ENCODE measurements around the gene PAQR6. TPM values are rescaled to one million over a fixed set of nuclear protein-coding genes. Genes with fewer than 3 reads are reported as not detected.

PAQR6 gene
- 6.5 and 7.0 TPM in 2 replicates for total RNA-seq (2014; rRNA removed; shearing (Covaris generic))

DNA sequence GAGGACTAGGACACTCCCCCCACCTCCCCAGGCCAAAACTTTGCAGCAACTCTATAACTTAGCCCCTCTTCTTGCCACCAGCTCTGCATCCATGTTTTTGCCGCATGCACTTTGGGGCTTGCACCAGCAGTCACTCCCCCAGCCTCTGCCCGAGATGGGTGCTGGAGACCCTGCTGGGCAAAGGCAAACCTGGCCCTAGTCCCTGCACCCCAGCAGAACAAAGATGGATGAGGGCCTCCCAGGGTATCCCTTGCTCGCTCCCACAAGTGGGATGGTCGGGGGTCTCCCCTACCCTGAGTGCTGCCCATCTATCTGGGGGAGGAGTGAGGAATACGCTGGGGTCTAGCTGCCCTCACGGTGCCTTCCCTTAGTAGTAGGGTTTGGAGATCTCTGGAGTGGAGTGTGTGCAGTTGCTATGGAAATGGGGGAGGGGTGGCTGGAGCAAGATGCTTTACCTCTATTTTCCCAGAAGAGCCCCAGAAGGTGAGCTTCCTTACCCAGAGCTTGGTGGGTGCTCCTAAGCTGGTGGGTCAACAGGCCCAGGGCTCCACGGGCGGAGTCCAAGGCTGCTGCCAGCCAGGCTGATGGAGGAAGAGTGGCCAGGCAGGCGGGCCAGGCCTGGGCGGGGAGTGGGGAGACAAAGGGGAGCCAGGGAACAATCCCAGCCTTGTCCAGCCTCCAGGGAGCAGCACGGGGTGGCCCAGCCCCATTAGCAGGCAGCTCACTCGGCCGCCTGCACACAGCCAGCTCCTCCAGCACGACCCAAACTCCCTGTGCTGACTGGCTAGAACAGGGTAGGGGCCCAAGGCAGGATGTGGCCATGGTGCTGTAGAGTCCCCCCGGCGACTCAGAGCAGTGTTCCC, at the start of gene PAQR6:
PAQR6 (minus strand) TSS at position 597 of the 863 bp plus-strand sequence. CDS start 1,325 bp downstream, outside the sequence.
- peak; percentile 88 for DNase-seq (ENCODE audit: low spot score)

DNA sequence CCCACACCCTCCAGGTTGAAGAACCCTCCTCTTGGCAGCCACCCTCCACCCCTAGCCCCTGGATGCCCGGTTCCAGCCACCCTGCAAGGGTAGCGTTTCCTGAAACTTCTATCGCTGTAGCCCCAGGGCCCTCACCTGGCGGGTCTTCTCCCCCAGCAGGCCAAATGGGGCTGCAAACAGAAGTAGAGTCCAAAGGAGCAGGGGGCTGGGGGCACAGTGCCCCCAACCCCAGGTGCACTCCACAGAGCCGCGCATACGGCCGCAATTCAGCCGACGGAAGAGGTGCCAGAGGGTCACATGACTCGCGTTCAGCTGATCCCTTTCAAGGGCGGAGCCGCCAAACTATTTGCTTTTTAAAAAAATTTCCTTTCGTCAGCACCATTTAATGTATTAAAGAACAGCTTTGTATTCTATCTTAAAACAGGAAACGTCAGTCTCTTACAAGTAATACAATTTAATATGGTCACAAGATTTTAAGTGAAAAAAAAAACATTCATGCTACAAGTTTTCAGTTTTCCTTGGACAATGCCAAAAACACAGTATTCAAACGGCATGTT, 47.6 kb upstream of the PAQR6 start, which contains the start of gene GLMP:
GLMP (minus strand) TSS at position 289 of the 557 bp plus-strand sequence; CDS start at position 255, 34 bp downstream.
- DNase-seq (ENCODE audit: low spot score), result peak; percentile 58

GRCh38 chr1:156293895-156294294, 46.0 kb upstream of the PAQR6 start:
- no peak for DNase-seq (ENCODE audit: low spot score)

DNA sequence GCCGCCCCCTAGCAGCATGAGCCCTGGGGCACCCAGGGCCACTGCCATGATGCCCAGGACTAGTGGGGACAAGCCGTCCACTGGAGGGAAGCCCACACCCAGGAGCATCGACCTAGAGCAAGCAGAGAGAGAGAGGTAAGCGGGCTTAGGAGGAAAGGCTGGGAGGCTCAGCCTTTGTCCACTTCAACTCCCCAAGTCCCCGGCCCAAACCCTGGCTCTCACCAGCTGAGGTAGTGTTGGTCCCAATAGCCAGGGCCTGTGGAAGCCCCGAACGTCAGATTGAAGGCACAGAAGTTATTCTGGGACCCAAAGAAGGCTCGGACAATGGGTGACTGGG, 45.2 kb upstream of the PAQR6 start:
- no peak for DNase-seq (ENCODE audit: low spot score)

DNA sequence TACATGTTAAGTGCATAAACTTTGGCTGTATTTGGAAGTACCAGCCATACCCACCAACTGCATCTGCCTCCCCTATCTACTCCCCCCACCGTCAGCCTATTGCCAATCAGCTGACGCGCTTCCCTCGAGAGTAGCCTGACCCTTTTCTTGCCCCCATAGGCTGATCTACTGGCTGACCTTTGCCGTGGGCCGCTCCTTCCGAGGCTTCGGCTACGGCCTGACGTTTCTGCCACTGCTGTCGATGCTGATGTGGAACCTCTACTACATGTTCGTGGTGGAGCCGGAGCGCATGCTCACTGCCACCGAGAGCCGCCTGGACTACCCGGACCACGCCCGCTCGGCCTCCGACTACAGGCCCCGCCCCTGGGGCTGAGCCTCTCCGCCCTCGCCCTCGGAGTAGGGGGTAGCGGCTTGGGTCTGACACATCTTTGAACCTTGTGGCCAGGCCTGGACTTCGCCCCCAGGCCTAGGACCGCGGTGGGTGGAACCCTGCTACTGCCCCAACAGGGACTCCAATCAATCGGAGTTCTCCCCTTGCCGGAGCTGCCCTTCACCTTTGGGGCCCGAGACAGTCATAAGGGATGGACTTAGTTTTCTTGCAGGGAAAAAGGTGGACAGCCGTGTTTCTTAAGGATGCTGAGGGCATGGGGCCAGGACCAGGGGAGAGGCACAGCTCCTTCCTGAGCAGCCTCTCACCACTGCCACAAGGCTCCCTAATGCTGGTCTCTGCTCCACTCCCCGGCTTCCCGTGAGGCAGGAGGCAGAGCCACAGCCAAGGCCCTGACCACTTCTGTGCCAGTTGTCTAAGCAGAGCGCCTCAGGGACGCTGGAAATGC, 43.6 kb upstream of the PAQR6 start:
- peak; percentile 78 for DNase-seq (ENCODE audit: low spot score)

- no peak for DNase-seq (ENCODE audit: low spot score)
Measured at GRCh38 chr1:156289857-156290256, 42.0 kb upstream of the PAQR6 start.

GRCh38 chr1:156286061-156286460, 38.2 kb upstream of the PAQR6 start:
- no peak for DNase-seq (ENCODE audit: low spot score)

GRCh38 chr1:156285437-156285836, 37.6 kb upstream of the PAQR6 start:
- DNase-seq (ENCODE audit: low spot score), result no peak

- DNase-seq (ENCODE audit: low spot score), result no peak
Measured at GRCh38 chr1:156284757-156285156, 36.9 kb upstream of the PAQR6 start.

DNA sequence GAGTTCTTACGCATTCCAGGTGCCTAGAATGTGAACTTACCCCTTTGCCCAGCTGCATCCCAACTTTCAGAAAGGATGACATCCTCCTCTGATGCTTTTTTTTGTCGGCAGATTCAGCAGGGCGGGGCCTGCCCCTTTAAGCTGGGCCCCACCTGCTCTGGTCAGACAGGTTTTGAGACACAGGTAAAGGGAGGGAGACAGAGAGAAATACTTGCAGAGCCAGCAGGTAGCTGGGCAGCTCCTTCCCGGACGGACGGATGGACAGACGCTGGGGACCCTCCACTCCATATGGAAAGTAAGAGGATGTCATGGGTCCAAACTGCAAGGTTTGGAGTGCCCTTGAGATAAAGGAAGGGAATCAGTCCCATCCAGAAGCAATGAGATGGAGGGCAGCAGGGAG, 36.3 kb upstream of the PAQR6 start, which contains the start of gene TMEM79:
TMEM79 (plus strand) TSS at position 214 of the 400 bp plus-strand sequence. CDS start 902 bp downstream, outside the sequence.
- peak; percentile 58 for DNase-seq (ENCODE audit: low spot score)

- DNase-seq (ENCODE audit: low spot score), result peak; percentile 18
Measured at GRCh38 chr1:156283521-156283920, 35.7 kb upstream of the PAQR6 start.

DNA sequence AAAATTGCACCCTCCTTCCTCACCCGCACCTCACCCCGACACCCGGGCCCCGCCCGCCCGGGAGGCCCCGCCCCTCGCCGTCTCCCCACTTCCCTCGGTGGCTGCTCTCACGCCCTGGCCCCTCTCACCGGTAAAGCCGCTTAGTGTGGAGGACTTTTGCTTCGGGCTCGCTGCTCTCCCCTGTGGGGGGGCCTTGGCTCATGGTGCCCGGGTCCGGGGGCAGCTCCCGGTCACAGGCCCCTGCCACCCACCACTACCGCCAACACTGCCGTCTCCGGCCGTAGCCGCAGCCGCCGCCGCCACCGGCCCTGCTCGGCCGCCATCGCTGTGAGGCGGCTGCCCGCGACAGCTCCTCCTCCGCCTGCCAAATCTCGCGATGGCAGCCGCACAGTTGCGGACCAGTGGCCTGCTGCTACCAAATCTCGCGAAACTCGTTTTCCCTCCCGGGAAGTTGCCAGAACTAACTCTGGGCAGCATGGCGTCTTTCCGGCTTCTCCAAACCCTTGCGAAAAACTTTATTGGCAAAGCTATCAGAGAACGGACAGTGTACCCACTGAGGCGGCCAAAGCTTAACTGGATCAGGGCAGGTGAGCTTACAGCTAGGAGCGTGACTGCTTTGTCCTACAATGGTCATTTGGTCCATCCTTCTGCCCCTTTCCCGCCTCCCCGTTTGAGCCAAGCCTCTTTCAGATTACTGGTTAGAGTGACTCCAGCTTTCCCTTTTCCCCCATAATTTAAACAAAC, 34.8 kb upstream of the PAQR6 start, which contains the start of gene SMG5:
SMG5 (minus strand) TSS at position 347 of the 744 bp plus-strand sequence; CDS start at position 202, 145 bp downstream.
- DNase-seq (ENCODE audit: low spot score), result peak; percentile 97

- DNase-seq (ENCODE audit: low spot score), result peak; percentile 77
Measured at GRCh38 chr1:156281693-156282478, 34.0 kb upstream of the PAQR6 start.

DNA sequence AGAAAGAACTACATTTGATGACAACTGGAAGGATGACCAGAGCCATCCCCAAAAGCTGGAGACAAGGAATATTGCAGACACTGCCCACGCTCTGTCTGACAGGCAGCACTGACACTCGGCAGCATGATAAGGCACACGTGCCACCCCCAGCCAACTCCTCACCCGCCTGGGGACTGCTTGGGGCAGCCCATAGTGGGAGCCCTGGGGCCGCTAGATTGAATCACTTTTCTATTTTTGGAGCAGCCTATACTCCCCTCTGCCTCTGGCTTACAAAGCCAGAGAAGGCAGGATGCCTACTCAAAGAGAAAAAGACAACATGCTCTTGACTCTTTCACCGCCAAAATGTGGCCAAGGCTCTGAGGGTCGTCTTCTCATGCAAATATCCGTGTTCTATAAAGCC, 33.4 kb upstream of the PAQR6 start:
- no peak for DNase-seq (ENCODE audit: low spot score)

DNA sequence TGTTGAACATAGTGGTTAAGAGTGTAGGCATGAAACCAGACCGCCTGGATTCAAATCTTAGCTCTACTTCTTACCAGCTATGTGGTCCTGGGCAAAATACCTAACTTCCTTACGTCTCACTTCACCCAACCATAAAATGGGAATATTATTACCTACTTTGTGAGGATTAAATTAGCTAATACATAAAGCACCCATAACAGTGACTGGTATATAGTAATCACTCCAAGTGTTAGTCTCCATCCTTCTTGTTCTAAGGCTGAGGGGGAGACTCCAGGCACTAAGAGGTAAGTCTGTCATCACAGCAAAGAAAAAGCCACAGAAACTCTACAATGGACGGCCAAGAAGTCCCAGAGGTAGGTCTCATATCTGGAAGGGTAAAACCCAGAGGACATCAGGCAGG, 32.0 kb upstream of the PAQR6 start:
- DNase-seq (ENCODE audit: low spot score), result no peak

GRCh38 chr1:156276966-156277381, 29.1 kb upstream of the PAQR6 start:
- DNase-seq (ENCODE audit: low spot score), result no peak

- no peak for DNase-seq (ENCODE audit: low spot score)
Measured at GRCh38 chr1:156276532-156276931, 28.7 kb upstream of the PAQR6 start.

DNA sequence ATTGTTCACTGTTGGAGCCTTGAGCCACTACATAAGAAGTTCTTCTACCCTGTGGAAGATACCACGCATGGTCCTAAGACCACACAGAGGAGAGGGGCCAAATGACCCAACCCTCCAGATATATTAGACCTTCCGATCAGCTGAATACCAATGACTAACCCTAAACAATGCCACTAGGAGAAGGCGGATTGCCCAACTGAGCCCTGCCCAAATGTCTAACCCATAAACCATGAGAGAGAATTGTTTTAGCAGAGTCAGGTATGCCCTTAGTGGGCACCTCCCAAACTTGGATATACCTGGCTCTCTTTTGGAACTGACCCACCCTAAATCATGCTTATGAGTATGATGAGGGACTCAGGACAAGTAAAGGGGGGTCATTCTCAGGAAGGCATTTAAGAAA, 22.5 kb upstream of the PAQR6 start:
- DNase-seq (ENCODE audit: low spot score), result no peak

DNA sequence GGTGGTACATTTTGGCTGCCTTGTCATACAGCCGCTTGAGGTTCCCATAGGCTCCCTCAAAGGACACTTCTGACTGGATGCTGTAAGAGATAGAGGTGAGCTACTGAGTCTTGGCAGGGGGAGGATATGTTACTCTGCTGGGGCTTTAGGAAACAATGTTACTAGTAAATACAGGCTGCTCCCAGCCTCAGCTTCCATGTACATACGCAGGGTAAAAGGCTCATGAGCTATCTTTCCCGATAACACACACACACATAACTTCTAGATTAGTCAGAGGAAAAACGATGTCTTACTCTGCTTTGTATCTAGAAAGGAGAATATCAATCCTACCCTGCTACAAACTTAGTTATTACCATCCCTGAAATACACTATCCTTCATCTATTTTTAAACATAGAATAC, 20.5 kb upstream of the PAQR6 start:
- DNase-seq (ENCODE audit: low spot score), result no peak

DNA sequence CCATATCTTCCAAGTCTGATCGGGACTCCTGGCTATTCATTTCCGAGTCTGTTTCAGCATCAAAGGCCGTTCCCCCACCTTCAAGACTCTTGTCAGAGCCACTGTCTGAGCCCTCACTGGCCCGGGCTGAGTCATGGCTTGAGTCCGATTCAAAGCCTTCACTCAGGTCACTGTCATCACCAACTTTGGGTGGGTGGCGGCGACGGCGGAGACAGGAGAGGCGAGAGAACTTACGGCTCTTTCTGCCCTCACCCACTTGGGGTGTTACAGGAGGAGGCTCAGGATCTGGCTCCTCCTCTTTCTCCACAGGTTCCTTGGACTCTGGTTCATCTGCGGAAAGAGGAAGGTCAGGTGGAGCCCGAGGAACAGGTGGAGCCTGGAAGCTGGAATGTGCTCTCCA, 18.2 kb upstream of the PAQR6 start:
- DNase-seq (ENCODE audit: low spot score), result no peak

All from HT-29 (cell line).